K562 (cell line): Measurements from ENCODE around the gene ACBD6.

Experiments
- CHD2 ChIP-seq: IDR thresholded peaks from 2 replicates; pipeline ENCODE4 v1.6.1; 2011; ENCODE audit warnings: low read depth, low read length
- ESRRA ChIP-seq: fragments of 450-650 bp; IDR thresholded peaks from 2 replicates; pipeline ENCODE4 v1.6.1; 2014; ENCODE audit warnings: low read depth, mild to moderate bottlenecking, moderate library complexity, borderline replicate concordance
- FOXK1 ChIP-seq: sonication (generic); formaldehyde crosslinking; IDR thresholded peaks from 2 replicates; pipeline ENCODE4 v1.8.0; 2022; ENCODE audit warnings: missing genetic modification reagents, mild to moderate bottlenecking, borderline replicate concordance
- GABPA ChIP-seq: fragments of 200-800 bp; sonication (Bioruptor generic); conservative IDR thresholded peaks from 2 replicates; pipeline ENCODE4 v1.6.1; 2016; ENCODE audit warnings: low read depth, missing genetic modification characterization, missing compliant biosample characterization
- JUNB ChIP-seq: fragments of 450-650 bp; formaldehyde crosslinking; conservative IDR thresholded peaks from 2 replicates; pipeline ENCODE4 v1.4.0; 2020; ENCODE audit warnings: mild to moderate bottlenecking
- KDM5B ChIP-seq: fragments of 200-600 bp; sonication (generic); IDR thresholded peaks from 2 replicates; pipeline ENCODE4 v1.6.1; 2012; ENCODE audit warnings: low read depth, mild to moderate bottlenecking, moderate library complexity, low read length, control low read depth, inconsistent platforms; ENCODE audit not compliant: insufficient replicate concordance
- MAZ ChIP-seq, 2 experiments: fragments of 450-650 bp in 1 of 2; sonication (generic) in 1 of 2; formaldehyde crosslinking; IDR thresholded peaks in 1 of 2; conservative IDR thresholded peaks in 1 of 2; 2 replicates each; pipeline versions ENCODE4 v1.4.0 to v1.5.0; 2020; ENCODE audit warnings: mild to moderate bottlenecking in 1 of 2, missing genetic modification reagents in 1 of 2
- NFE2 ChIP-seq: IDR thresholded peaks from 2 replicates; pipeline ENCODE4 v1.6.1; 2014; ENCODE audit warnings: antibody characterized with exemption, low read depth
- POLR2A ChIP-seq: fragments of 450-650 bp; conservative IDR thresholded peaks from 2 replicates; pipeline ENCODE4 v1.6.1; 2016
- SMC3 ChIP-seq: conservative IDR thresholded peaks from 2 replicates; pipeline ENCODE4 v1.6.1; 2011; ENCODE audit warnings: low read depth, low read length, improper control_type of control experiment; ENCODE audit not compliant: insufficient read depth
- ZNF583 ChIP-seq: fragments of 250-450 bp; sonication (Bioruptor Pico); IDR thresholded peaks from 2 replicates; pipeline ENCODE4 v1.4.0; 2020
- ZSCAN29 ChIP-seq: fragments of 450-650 bp; IDR thresholded peaks from 2 replicates; pipeline ENCODE4 v1.6.1; 2017

DNA sequence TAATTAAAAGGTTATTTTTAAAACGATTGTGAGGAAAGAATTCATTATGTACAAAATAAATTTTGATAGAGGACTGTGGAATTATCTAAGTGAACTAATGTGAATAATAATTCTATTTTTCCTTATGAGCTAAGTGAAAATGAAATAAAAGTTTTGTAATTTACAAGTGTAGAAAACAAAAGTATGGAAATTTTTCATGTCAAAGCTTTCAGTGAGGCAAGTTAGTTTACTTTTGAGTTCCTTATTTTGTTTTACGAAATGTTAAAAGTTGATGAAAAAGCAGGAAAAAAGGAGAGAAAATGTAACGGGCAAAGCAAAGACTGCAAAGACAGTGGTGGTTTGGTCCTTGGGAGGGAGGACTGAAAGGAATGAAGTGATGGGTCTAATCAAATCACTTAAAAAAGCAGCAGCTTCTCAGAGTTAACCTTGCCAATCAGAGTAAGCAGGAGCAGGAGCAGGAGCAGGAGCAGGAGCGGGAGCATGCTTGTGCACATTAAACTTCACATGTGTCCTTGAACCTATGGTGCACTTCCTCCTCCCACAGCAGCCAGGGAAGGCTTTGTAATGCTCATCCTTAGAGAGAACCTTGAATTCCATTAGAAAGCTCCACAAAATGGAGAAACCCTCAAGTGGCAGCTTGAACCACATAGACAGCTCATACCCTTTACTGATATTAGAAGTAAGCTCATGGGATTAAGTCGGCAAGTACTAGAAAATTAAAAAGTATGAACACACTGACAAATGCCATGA lies 139.0 kb downstream of the ACBD6 start:
- TF ChIP-seq POLR2A (no peak), FOXK1 (no peak), KDM5B (no peak), ZSCAN29 (no peak), NFE2 (no peak), JUNB (CRISPR knock-in tag) (no peak), ESRRA (no peak), SMC3 (no peak), CHD2 (no peak), GABPA (tag) (no peak), ZNF583 (CRISPR knock-in tag) (no peak), MAZ (CRISPR knock-in tag; conservative IDR thresholded peaks at IDR 0.05 in 1 of 2, IDR thresholded peaks at IDR 0.05 in 1 of 2) (no peak)
